Testis (tissue), 2 donors: ENCODE data around the gene BCAS3.

Experiments used
- CTCF ChIP-seq, 3 experiments: fragments of 450-650 bp in 2 of 3; fragments of 200-600 bp in 1 of 3; sonication (generic) in 1 of 3; IDR thresholded peaks; one replicate each; pipeline ENCODE4 v1.5.1; 2016 to 2019; ENCODE audit warnings: antibody characterized with exemption in 3 of 3, mild to moderate bottlenecking in 2 of 3, moderate library complexity in 1 of 3
- POLR2A ChIP-seq: fragments of 450-650 bp; IDR thresholded peaks from one replicate; pipeline ENCODE4 v1.6.1; 2017; ENCODE audit warnings: antibody characterized with exemption, mild to moderate bottlenecking, moderate library complexity

GRCh38 chr17:61221597-61222471 is 544.2 kb downstream of the BCAS3 start:
- TF ChIP-seq CTCF (IDR thresholded peaks at IDR 0.05) (no peak), POLR2A (no peak)
